MV-4-11 (cell line): ENCODE measurements around the gene DOLK.

Experiments used
- DNase-seq: peaks from one replicate; lab custom pipeline; 2025; lab: John Stamatoyannopoulos, UW

Gene DOLK

GRCh38 chr9:128933731-128934130 is 13.7 kb downstream of the DOLK start:
- no peak for DNase-seq

GRCh38 chr9:128929560-128929959 is 17.8 kb downstream of the DOLK start:
- no peak for DNase-seq

- no peak for DNase-seq
Measured at GRCh38 chr9:128928624-128929023, 18.8 kb downstream of the DOLK start.

- DNase-seq = no peak
Measured at GRCh38 chr9:128927731-128928411, 19.5 kb downstream of the DOLK start.

GRCh38 chr9:128923493-128923883 is 23.9 kb downstream of the DOLK start:
- no peak for DNase-seq

GRCh38 chr9:128921881-128922763 is 25.3 kb downstream of the DOLK start:
- no peak for DNase-seq

GRCh38 chr9:128920381-128921058 is 26.9 kb downstream of the DOLK start, which contains the start of gene PHYHD1:
Gene PHYHD1, plus strand, starts transcription at chr9:128920982. Its CDS starts 1,342 bp downstream, at chr9:128922324.
- no peak for DNase-seq

GRCh38 chr9:128919402-128920089 is 27.9 kb downstream of the DOLK start:
- no peak for DNase-seq

GRCh38 chr9:128918921-128919320 is 28.5 kb downstream of the DOLK start:
- no peak for DNase-seq

- no peak for DNase-seq
Measured at GRCh38 chr9:128917151-128917849, 30.1 kb downstream of the DOLK start.

- DNase-seq = no peak
Measured at GRCh38 chr9:128916745-128917144, 30.7 kb downstream of the DOLK start.

GRCh38 chr9:128916204-128916603 is 31.2 kb downstream of the DOLK start:
- no peak for DNase-seq

GRCh38 chr9:128913995-128914772 is 33.2 kb downstream of the DOLK start:
- DNase-seq = no peak

- DNase-seq = no peak
Measured at GRCh38 chr9:128913048-128913900, 34.1 kb downstream of the DOLK start.

GRCh38 chr9:128912270-128912853 is 35.0 kb downstream of the DOLK start:
- no peak for DNase-seq

- no peak for DNase-seq
Measured at GRCh38 chr9:128911529-128912035, 35.8 kb downstream of the DOLK start.

GRCh38 chr9:128910906-128911305 is 36.5 kb downstream of the DOLK start:
- DNase-seq = no peak

GRCh38 chr9:128909859-128910258 is 37.5 kb downstream of the DOLK start:
- no peak for DNase-seq

GRCh38 chr9:128908372-128908771 is 39.0 kb downstream of the DOLK start:
- DNase-seq = no peak
